KMS-11 (cell line): ENCODE measurements around the gene ZSCAN2.

Source experiments
- H2AFZ ChIP-seq: fragments of 200-600 bp; sonication (generic); 2 replicates; pipeline ENCODE4 v1.6.1; 2016; ENCODE audit warnings: antibody characterized with exemption, mixed run types, low read depth
- H3K27ac ChIP-seq: fragments of 200-600 bp; sonication (generic); 2 replicates; pipeline ENCODE4 v1.6.1; 2016; ENCODE audit warnings: mild to moderate bottlenecking, mixed run types
- H3K27me3 ChIP-seq: fragments of 200-600 bp; sonication (generic); 2 replicates; pipeline ENCODE4 v1.6.1; 2017; ENCODE audit warnings: mild to moderate bottlenecking, low read depth, mixed run types, moderate library complexity; ENCODE audit not compliant: insufficient read depth
- H3K36me3 ChIP-seq: fragments of 200-600 bp; sonication (generic); 2 replicates; pipeline ENCODE4 v1.6.1; 2017; ENCODE audit warnings: mild to moderate bottlenecking, mixed run types; ENCODE audit not compliant: insufficient read depth
- H3K4me1 ChIP-seq: fragments of 200-600 bp; sonication (generic); 2 replicates; pipeline ENCODE4 v1.6.1; 2016; ENCODE audit warnings: mild to moderate bottlenecking, low read depth, mixed run types; ENCODE audit not compliant: poor library complexity, severe bottlenecking
- H3K4me2 ChIP-seq: fragments of 200-600 bp; sonication (generic); 2 replicates; pipeline ENCODE4 v1.7.0; 2016; ENCODE audit warnings: mild to moderate bottlenecking, mixed run types
- H3K4me3 ChIP-seq: fragments of 200-600 bp; sonication (generic); IDR thresholded peaks from 2 replicates; pipeline ENCODE4 v1.6.1; 2017; ENCODE audit warnings: low read depth, low read length, mixed read lengths; ENCODE audit not compliant: insufficient read depth
- H3K79me2 ChIP-seq: fragments of 200-600 bp; sonication (generic); 2 replicates; pipeline ENCODE4 v1.6.1; 2016; ENCODE audit warnings: low read depth, mixed run types; ENCODE audit not compliant: insufficient read depth
- H3K9ac ChIP-seq: fragments of 200-600 bp; sonication (generic); 2 replicates; pipeline ENCODE4 v1.6.1; 2016; ENCODE audit warnings: mild to moderate bottlenecking, mixed run types
- H4K20me1 ChIP-seq: fragments of 200-600 bp; sonication (generic); 2 replicates; pipeline ENCODE4 v1.6.1; 2016; ENCODE audit warnings: mild to moderate bottlenecking, mixed run types; ENCODE audit not compliant: insufficient read depth
- TF ChIP-seq, protein P1 (sequence below): fragments of 200-600 bp; sonication (generic); conservative IDR thresholded peaks from 2 replicates; pipeline ENCODE4 v1.6.1; 2017; ENCODE audit warnings: low read depth, mild to moderate bottlenecking, antibody characterized with exemption, low read length, moderate library complexity, mixed read lengths

Gene ZSCAN2

DNA sequence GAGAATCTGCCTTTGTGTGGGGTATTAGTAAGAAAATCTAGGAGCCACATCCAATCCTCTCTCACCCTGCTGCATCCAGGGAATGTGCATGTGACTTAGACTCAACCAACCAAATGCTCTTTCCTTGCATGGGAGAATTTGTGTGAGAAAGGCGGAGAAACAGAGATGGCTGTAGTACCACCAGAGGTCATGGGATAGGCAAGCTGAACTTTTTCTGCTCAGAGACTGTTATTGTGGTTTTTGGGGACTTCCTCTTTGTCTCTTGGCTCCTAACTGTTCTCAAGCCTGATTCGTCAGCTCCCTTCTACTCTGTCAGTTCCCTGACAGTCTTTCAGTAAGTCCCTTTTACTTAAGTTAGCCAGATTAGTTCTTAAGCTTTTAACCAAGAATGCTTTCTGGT, 2.6 kb upstream of the ZSCAN2 start:
- H3K36me3 ChIP-seq = no peaks in the 10 kb centered on the region
- H3K4me2 ChIP-seq = peak overlapping the region; percentile 34
- no peaks in the 10 kb centered on the region for H3K27me3 ChIP-seq
- no peak overlapping the region for H3K27ac ChIP-seq
- peak overlapping the region; percentile 31; the same call in 1 of the 2 replicates for H2AFZ ChIP-seq
- no peak overlapping the region for H3K9ac ChIP-seq
- no peak overlapping the region for H3K4me3 ChIP-seq
- peaks cover 29% of the 10 kb centered on the region for H3K4me1 ChIP-seq
- H3K79me2 ChIP-seq = no peaks in the 10 kb centered on the region
- TF ChIP-seq, protein P1, sequence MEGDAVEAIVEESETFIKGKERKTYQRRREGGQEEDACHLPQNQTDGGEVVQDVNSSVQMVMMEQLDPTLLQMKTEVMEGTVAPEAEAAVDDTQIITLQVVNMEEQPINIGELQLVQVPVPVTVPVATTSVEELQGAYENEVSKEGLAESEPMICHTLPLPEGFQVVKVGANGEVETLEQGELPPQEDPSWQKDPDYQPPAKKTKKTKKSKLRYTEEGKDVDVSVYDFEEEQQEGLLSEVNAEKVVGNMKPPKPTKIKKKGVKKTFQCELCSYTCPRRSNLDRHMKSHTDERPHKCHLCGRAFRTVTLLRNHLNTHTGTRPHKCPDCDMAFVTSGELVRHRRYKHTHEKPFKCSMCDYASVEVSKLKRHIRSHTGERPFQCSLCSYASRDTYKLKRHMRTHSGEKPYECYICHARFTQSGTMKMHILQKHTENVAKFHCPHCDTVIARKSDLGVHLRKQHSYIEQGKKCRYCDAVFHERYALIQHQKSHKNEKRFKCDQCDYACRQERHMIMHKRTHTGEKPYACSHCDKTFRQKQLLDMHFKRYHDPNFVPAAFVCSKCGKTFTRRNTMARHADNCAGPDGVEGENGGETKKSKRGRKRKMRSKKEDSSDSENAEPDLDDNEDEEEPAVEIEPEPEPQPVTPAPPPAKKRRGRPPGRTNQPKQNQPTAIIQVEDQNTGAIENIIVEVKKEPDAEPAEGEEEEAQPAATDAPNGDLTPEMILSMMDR = no peak
- H4K20me1 ChIP-seq = no peaks in the 10 kb centered on the region

DNA sequence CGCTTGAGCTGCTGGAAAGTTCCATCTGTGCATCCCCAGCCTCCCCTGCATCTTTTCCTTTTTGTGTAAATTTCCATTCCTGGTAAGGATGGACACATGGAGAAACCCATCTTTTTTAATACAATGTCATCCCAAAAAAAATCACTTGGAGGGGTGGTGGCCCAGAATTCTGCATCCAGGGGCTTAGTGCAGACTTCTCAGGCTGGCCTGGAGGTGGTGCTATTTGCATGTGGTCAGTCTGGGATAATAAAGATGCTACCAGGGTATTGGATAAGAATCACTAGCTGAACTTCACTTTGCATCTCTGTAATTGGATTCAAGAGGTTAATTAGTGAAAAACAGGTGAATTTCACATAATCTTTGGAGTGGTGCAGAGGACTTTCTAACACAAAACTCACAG, 1.8 kb upstream of the ZSCAN2 start:
- no peaks in the 10 kb centered on the region for H3K36me3 ChIP-seq
- H3K4me1 ChIP-seq = peaks cover 29% of the 10 kb centered on the region
- H3K79me2 ChIP-seq = no peaks in the 10 kb centered on the region
- no peak overlapping the region for H2AFZ ChIP-seq
- H3K9ac ChIP-seq = no peak overlapping the region
- H3K27ac ChIP-seq = no peak overlapping the region
- no peak overlapping the region for H3K4me3 ChIP-seq
- TF ChIP-seq, protein P1 = peak; percentile 75
- H4K20me1 ChIP-seq = no peaks in the 10 kb centered on the region
- H3K4me2 ChIP-seq = peak overlapping the region; percentile 34; the same call in 1 of the 2 replicates
- H3K27me3 ChIP-seq = no peaks in the 10 kb centered on the region

DNA sequence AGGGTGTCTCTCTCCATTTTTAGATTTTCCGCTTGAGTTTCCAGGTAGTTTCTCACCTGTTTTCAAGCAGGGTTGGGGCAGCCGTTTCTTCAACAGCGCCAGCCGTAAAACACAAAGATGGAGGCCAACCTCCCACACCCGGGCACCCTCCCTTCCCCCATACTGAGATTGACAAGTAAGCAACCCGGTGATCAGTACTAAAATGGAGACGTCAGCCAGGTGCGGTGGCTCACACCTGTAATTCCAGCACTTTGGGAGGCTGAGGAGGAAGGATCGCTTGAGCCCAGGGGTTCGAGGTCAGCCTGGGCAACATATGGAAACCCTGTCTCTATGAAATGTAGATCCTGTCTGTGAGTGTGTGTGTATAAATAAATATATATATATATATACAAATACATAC, 903 bp upstream of the ZSCAN2 start:
- H3K36me3 ChIP-seq = no peaks in the 10 kb centered on the region
- H3K27ac ChIP-seq = no peak overlapping the region
- H4K20me1 ChIP-seq = no peaks in the 10 kb centered on the region
- H3K79me2 ChIP-seq = no peaks in the 10 kb centered on the region
- H3K4me1 ChIP-seq = peaks cover 29% of the 10 kb centered on the region
- H3K4me2 ChIP-seq = 0 out of 2 replicates have a peak overlapping the region, but pooled peaks have one; percentile 15
- no peaks in the 10 kb centered on the region for H3K27me3 ChIP-seq
- TF ChIP-seq, protein P1 = no peak
- no peak overlapping the region for H2AFZ ChIP-seq
- no peak overlapping the region for H3K9ac ChIP-seq
- H3K4me3 ChIP-seq = no peak overlapping the region

DNA sequence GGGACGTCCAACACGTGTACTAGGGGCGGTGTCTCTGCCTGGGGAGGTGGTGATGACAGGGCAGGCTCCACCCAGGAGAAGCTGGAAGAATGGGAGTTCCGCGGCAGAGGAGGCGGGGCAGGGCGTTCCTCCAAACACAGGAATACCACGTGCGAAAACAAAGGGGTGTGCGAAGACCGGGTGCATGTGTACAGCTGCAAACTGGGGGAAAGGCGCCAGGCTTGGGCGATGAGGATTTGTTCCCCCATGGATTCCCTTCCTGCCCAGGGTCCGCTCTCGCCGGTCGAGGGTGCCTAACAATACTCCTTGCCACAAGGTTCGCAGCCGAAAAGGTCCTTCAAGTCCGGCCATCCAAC, 500 bp upstream of the ZSCAN2 start:
- peak overlapping the region; percentile 68; the same call in 1 of the 2 replicates for H3K9ac ChIP-seq
- no peak overlapping the region for H3K27ac ChIP-seq
- H4K20me1 ChIP-seq = no peaks in the 10 kb centered on the region

More for the DNA sequence above, 500 bp upstream of the ZSCAN2 start:
- TF ChIP-seq, protein P1 = no peak
- H3K36me3 ChIP-seq = no peaks in the 10 kb centered on the region
- H3K4me3 ChIP-seq = no peak overlapping the region
- H3K27me3 ChIP-seq = no peaks in the 10 kb centered on the region
- peak overlapping the region; percentile 66; the same call in 1 of the 2 replicates for H3K4me2 ChIP-seq
- peaks cover 29% of the 10 kb centered on the region for H3K4me1 ChIP-seq
- peak overlapping the region; percentile 91 for H2AFZ ChIP-seq
- no peaks in the 10 kb centered on the region for H3K79me2 ChIP-seq
